Tibial artery (tissue), 4 donors: ENCODE results near the gene PSMC3.

ENCODE experiments used
- DNase-seq, 2 donors: peaks; one replicate each; pipeline ENCODE4 v3.0.0-alpha.2; 2019
- H3K27ac ChIP-seq, 2 donors: fragments of 200-600 bp; sonication (generic) in 1 of 2; 1 replicate in 1 of 2; 2 replicates in 1 of 2; pipeline ENCODE4 v1.5.1; 2018 to 2019; ENCODE audit warnings: mild to moderate bottlenecking in 1 of 2
- H3K27me3 ChIP-seq, 2 donors: fragments of 200-600 bp; sonication (generic) in 1 of 2; one replicate each; pipeline versions ENCODE4 v1.5.1 to v1.6.0; 2016 to 2019
- H3K36me3 ChIP-seq, 3 donors: fragments of 200-600 bp; sonication (generic) in 2 of 3; one replicate each; pipeline ENCODE4 v1.5.1; 2016 to 2019; ENCODE audit warnings: mild to moderate bottlenecking in 2 of 3
- H3K4me1 ChIP-seq, 4 donors: fragments of 200-600 bp; sonication (generic) in 2 of 4; 1 replicate in 3 of 4; 2 replicates in 1 of 4; pipeline ENCODE4 v1.5.1; 2016 to 2019
- H3K4me3 ChIP-seq, 2 donors: fragments of 200-600 bp; sonication (generic) in 1 of 2; 1 replicate in 1 of 2; 2 replicates in 1 of 2; pipeline ENCODE4 v1.5.1; 2018 to 2019; ENCODE audit warnings: mild to moderate bottlenecking in 2 of 2
- H3K9me3 ChIP-seq, 3 donors: fragments of 200-600 bp; sonication (generic) in 1 of 3; one replicate each; pipeline ENCODE4 v1.5.1; 2016 to 2019
- CTCF ChIP-seq, 2 experiments: fragments of 200-600 bp in 1 of 2; fragments of 450-650 bp in 1 of 2; IDR thresholded peaks; one replicate each; pipeline ENCODE4 v1.5.1; 2017 to 2019; ENCODE audit warnings: antibody characterized with exemption in 2 of 2, mild to moderate bottlenecking in 1 of 2, moderate library complexity in 1 of 2
- intact Hi-C: fragments of 100-400 bp; cut with DNase I; formaldehyde crosslinking; loops from one replicate; pipeline ENCODE4 v1.15.0; 2023; ENCODE audit warnings: low total_unique reads

Gene PSMC3

DNA sequence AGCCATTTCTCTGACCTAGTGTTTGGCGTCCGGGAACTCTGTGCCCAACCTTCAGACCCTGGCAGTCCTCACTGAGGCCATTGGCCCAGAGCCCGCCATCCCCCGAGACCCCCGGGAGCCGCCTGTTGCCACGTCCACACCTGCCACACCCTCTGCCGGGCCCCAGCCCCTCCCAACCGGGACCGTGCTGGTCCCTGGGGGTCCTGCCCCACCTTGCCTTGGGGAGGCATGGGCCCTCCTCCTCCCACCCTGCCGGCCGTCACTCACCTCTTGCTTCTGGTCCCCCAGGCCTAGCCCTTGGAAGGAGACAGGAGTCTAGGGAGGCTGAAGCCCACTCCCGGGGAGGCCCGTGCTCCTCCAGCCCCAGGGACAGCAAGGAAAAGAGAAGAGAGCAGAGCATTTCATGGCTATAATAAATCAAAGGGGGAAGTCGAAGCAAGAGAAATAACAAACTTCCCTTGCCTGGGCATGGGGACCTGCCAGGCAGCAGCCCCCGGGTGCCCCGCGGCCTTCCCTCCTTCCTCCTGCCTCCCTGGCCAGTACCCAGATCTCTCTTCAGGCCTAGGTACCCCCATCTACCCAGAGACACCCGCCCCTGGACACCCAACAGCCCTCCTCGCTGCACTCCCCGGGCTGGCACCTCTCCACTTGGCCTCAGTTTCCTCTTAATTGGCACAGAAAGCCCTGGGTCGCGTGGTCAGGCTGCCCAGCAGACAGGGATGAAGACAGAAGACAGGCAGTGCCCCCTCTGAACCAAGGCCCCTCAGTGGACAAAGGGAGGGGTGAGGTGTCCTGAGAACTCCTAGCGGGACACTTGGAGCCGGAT lies 30.8 kb downstream of the PSMC3 start:
- H3K27ac ChIP-seq = peak overlapping the region; percentile 22 to 48
- intact Hi-C loops = no loop called here
- DNase-seq = peak; percentile 16 to 67
- TF ChIP-seq CTCF (IDR thresholded peaks at IDR 0.05) = no peak
- peak overlapping the region; percentile 13 to 22 for H3K4me3 ChIP-seq
- no peaks in the 10 kb centered on the region for H3K27me3 ChIP-seq
- no peaks in the 10 kb centered on the region for H3K36me3 ChIP-seq
- peaks cover 0 to 12% (median 5%) of the 10 kb centered on the region in 4 donors for H3K4me1 ChIP-seq
- no peaks in the 10 kb centered on the region for H3K9me3 ChIP-seq

- H3K4me1 ChIP-seq = peaks cover 0 to 3% (median 1%) of the 10 kb centered on the region in 4 donors
- H3K27me3 ChIP-seq = no peaks in the 10 kb centered on the region
- DNase-seq = peak in 1 of 2 donors; percentile 64
- H3K27ac ChIP-seq = peak overlapping the region; percentile 22 to 48
- H3K9me3 ChIP-seq = no peaks in the 10 kb centered on the region
- TF ChIP-seq CTCF (IDR thresholded peaks at IDR 0.05) = no peak
- H3K4me3 ChIP-seq = peak overlapping the region; percentile 13 to 22
- no peaks in the 10 kb centered on the region for H3K36me3 ChIP-seq
- intact Hi-C loops = no loop called here
Measured at GRCh38 chr11:47394322-47395222, 31.7 kb downstream of the PSMC3 start.

GRCh38 chr11:47394050-47394321 lies 32.3 kb downstream of the PSMC3 start:
- no peaks in the 10 kb centered on the region for H3K36me3 ChIP-seq
- no peak overlapping the region for H3K4me3 ChIP-seq
- no peak for TF ChIP-seq CTCF (IDR thresholded peaks at IDR 0.05)
- H3K27me3 ChIP-seq = no peaks in the 10 kb centered on the region
- no peaks in the 10 kb centered on the region for H3K9me3 ChIP-seq
- intact Hi-C loops = no loop called here
- no peaks in the 10 kb centered on the region for H3K4me1 ChIP-seq
- H3K27ac ChIP-seq = no peak overlapping the region
- DNase-seq = peak in 1 of 2 donors; percentile 66

DNA sequence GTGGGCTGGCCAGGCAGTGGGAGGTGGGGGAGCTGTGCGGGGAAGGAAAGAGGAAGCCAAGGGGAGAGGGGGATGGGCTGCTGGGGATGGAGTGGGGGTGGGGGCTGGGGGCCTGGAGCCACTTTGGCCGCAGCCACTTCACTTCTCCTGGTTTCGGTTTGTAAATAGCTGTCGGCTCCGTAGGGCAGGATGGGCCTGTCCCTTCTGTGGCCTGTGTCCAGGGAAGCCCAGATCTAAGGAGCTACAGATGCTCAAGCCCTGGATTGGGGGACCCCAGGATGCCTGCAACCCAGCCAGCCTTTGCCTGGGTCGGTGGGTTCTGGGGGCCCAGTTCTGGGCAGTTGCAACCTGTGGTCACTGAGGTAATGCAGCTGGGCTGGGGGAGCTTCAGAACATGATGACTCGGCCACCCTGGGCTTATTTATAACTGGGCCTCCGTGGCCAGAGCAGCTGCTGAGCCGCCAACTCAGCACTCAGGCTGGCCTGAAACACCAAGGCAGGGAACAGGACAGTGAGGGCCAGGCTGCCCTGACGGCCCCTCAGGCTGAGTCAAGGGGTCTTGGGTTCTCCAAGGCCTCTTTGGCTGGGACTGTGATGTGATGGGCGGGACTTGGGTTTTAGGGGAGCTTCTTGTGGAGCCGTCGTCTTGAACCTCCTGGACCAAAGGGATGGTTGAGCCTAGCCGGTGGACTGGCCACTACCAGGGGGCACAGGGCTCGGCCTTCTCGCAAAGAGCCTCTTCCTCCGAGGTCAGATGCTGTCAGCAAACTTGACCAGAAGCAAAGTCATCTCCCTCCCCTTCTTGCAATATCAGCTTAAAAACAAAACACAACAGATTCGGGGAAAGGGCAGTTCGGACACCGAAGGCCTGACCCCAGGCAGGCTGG lies 32.8 kb downstream of the PSMC3 start:
- Histone ChIP-seq H3K27ac (no peak overlapping the region), H3K4me1 (no peaks in the 10 kb centered on the region), H3K9me3 (no peaks in the 10 kb centered on the region), H3K36me3 (no peaks in the 10 kb centered on the region), H3K27me3 (no peaks in the 10 kb centered on the region), H3K4me3 (no peak overlapping the region)
- DNase-seq = peak; percentile 65 to 72
- intact Hi-C loops = no loop called here
- no peak for TF ChIP-seq CTCF (IDR thresholded peaks at IDR 0.05)

- H3K4me3 ChIP-seq = no peak overlapping the region
- H3K9me3 ChIP-seq = no peaks in the 10 kb centered on the region
- no peak overlapping the region for H3K27ac ChIP-seq
- H3K36me3 ChIP-seq = no peaks in the 10 kb centered on the region
- peak in 1 of 2 donors; percentile 32 for DNase-seq
- intact Hi-C loops = no loop called here
- no peak for TF ChIP-seq CTCF (IDR thresholded peaks at IDR 0.05)
- no peaks in the 10 kb centered on the region for H3K27me3 ChIP-seq
- no peaks in the 10 kb centered on the region for H3K4me1 ChIP-seq
Measured at GRCh38 chr11:47392546-47393162, 33.6 kb downstream of the PSMC3 start.
